Spleen (tissue), 11 donors: Measurements from ENCODE around the gene KRT40. TPM values are rescaled to one million over a fixed set of nuclear protein-coding genes. Genes with fewer than 3 reads are reported as not detected.

Experiments
- DNase-seq: peaks from one replicate; pipeline ENCODE4 v3.0.0-alpha.2; 2020
- H3K27ac ChIP-seq, 8 donors: fragments of 200-600 bp; sonication (generic) in 7 of 8; 1 replicate in 4 of 8; 2 replicates in 4 of 8; pipeline versions ENCODE4 v1.5.0 to v1.8.0; 2016 to 2021; ENCODE audit warnings: inconsistent platforms in 4 of 8, mild to moderate bottlenecking in 4 of 8, moderate library complexity in 1 of 8
- H3K27me3 ChIP-seq, 7 donors: fragments of 200-600 bp; sonication (generic) in 6 of 7; replicated peaks in 1 of 7; 1 replicate in 4 of 7; 2 replicates in 3 of 7; pipeline versions ENCODE4 v1.5.0 to v1.8.0; 2016 to 2021; ENCODE audit warnings: inconsistent platforms in 3 of 7, mild to moderate bottlenecking in 1 of 7
- H3K36me3 ChIP-seq, 6 donors: fragments of 200-600 bp; sonication (generic) in 5 of 6; 1 replicate in 4 of 6; 2 replicates in 2 of 6; pipeline versions ENCODE4 v1.5.0 to v1.8.0; 2016 to 2021; ENCODE audit warnings: inconsistent platforms in 2 of 6
- H3K4me1 ChIP-seq, 6 donors: fragments of 200-600 bp; sonication (generic) in 5 of 6; 1 replicate in 3 of 6; 2 replicates in 3 of 6; pipeline versions ENCODE4 v1.5.0 to v1.8.0; 2016 to 2021; ENCODE audit warnings: inconsistent platforms in 3 of 6
- H3K4me3 ChIP-seq, 8 donors: fragments of 200-600 bp; sonication (generic) in 7 of 8; 1 replicate in 4 of 8; 2 replicates in 4 of 8; pipeline versions ENCODE4 v1.5.0 to v1.8.0; 2016 to 2021; ENCODE audit warnings: inconsistent platforms in 4 of 8, mild to moderate bottlenecking in 4 of 8, moderate library complexity in 2 of 8
- H3K9me3 ChIP-seq, 8 donors: fragments of 200-600 bp; sonication (generic) in 7 of 8; 1 replicate in 4 of 8; 2 replicates in 4 of 8; pipeline versions ENCODE4 v1.5.0 to v1.8.0; 2016 to 2021; ENCODE audit warnings: inconsistent platforms in 4 of 8
- CTCF ChIP-seq, 11 experiments: fragments of 200-600 bp in 7 of 11; fragments of 450-650 bp in 4 of 11; sonication (generic) in 4 of 11; IDR thresholded peaks in 8 of 11; conservative IDR thresholded peaks in 3 of 11; 1 replicate in 7 of 11; 2 replicates in 4 of 11; pipeline versions ENCODE4 v1.4.0 to v1.8.0; 2016 to 2021; ENCODE audit warnings: antibody characterized with exemption in 11 of 11, inconsistent platforms in 4 of 11, mild to moderate bottlenecking in 1 of 11
- POLR2A ChIP-seq, 3 donors: fragments of 450-650 bp; IDR thresholded peaks; one replicate each; pipeline ENCODE4 v1.5.1; 2017; ENCODE audit warnings: antibody characterized with exemption in 3 of 3, mild to moderate bottlenecking in 1 of 3
- POLR2AphosphoS5 ChIP-seq, 3 donors: sonication (generic); formaldehyde crosslinking; IDR thresholded peaks; one replicate each; pipeline ENCODE4 v1.5.1; 2017; ENCODE audit warnings: antibody characterized with exemption in 3 of 3
- WGBS, 5 donors: extraction: QIAGEN DNeasy Blood & Tissue Kit in 3 of 5; methylation state at CpG; one replicate each; pipeline versions ENCODE4 v1.1.5 to v1.1.7; 2013 to 2018; 5-methylcytosine and 5-hydroxymethylcytosine counted together
- intact Hi-C: fragments of 100-400 bp; cut with DNase I; formaldehyde crosslinking; loops from one replicate; pipeline ENCODE4 v1.15.0; 2023; ENCODE audit warnings: low total_unique reads
- polyA plus RNA-seq, 3 donors: library from polyadenylated mRNA; stranded (reverse); fragments of 200-250 nt; gene quantifications; one replicate each; pipeline ENCODE4 v1.2.1, GENCODE V29; 2013
- total RNA-seq, 7 donors: library from RNA; depleted of rRNA in 3 of 7; stranded (reverse); fragments of >200 nt in 3 of 7; fragmentation: NEBNext Ultra II Directional in 4 of 7; extraction: Animal tissue kit (Norgen Biotek cat#: 25700) in 4 of 7; gene quantifications; one replicate each; pipeline versions ENCODE4 v1.1.0 to v1.2.1, GENCODE V29; 2016 to 2021
- donor health status: healthy with polysubstance abuse.
- donor health status: DM: no; HTN: no; CAD: no; lungs with moderate emphysema.
- donor health status: DM: no; HTN: no; CAD: no.
- donor health status: Bipolar disorder and iron deficiency.
- donor health status: healthy.
- donor health status: DM: no; HTN: no; CAD: no.
- donor health status: DM: yes; HTN: yes; CAD: no.

Gene KRT40
- total and polyA plus RNA-seq, 10 donors, result not detected

DNA sequence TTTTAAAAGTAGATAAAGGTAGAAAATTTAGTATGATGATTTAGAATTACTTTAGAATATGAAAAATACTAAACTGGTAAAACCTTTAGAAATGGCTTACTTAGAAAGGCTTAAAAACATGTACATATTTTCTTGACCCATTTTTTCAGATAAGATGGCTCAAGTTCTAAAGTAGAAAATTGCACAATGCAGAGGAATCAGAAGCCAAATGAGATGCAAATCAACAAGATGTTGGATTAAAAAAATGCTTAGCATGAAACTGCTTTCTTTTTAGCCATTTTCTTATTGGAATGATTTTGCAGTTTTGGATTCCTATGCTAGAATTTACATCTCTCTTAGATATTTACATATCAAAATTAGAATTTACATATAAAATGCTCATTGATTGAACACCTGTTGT, 26.3 kb upstream of the KRT40 start:
- DNase-seq, result no peak
- Histone ChIP-seq H3K4me3 (no peak overlapping the region), H3K27ac (no peak overlapping the region), H3K9me3 (no peaks in the 10 kb centered on the region), H3K27me3 (no peaks in the 10 kb centered on the region), H3K4me1 (no peaks in the 10 kb centered on the region), H3K36me3 (no peaks in the 10 kb centered on the region)
- intact Hi-C loops, result no loop called here
- TF ChIP-seq POLR2A (IDR thresholded peaks at IDR 0.05) (no peak), POLR2AphosphoS5 (IDR thresholded peaks at IDR 0.05) (no peak), CTCF (IDR thresholded peaks at IDR 0.05 in 8 of 11, conservative IDR thresholded peaks at IDR 0.05 in 3 of 11) (no peak)

DNA sequence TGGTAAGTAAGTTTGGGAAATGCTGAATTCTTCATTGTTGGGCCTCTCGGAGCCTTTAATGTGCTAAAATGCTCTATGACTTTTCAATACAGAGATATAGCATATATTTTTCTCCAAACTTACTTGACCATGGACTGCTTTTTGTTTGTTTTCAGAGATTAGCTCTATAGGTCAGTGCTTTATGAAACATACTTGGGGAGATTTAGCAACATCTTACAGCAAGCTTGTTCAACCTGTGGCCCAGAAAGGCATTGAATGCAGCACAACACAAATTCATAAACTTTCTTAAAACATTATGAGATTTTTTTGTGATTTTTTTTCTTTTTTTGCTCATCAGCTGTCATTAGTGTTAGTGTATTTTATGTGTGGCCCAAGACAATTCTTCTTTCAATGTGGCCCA, 25.8 kb upstream of the KRT40 start:
- WGBS, 5 donors, result 83 to 91% (median 89%) methylated on average over 1 of the region's 1 CpG
- Histone ChIP-seq H3K4me3 (no peak overlapping the region), H3K27ac (no peak overlapping the region), H3K9me3 (no peaks in the 10 kb centered on the region), H3K36me3 (no peaks in the 10 kb centered on the region), H3K27me3 (no peaks in the 10 kb centered on the region), H3K4me1 (no peaks in the 10 kb centered on the region)
- no peak for TF ChIP-seq POLR2AphosphoS5 (IDR thresholded peaks at IDR 0.05)
- TF ChIP-seq POLR2A (IDR thresholded peaks at IDR 0.05), result no peak
- TF ChIP-seq CTCF (IDR thresholded peaks at IDR 0.05 in 8 of 11, conservative IDR thresholded peaks at IDR 0.05 in 3 of 11), result no peak
- intact Hi-C loops, result no loop called here
- no peak for DNase-seq

GRCh38 chr17:41009301-41009760, 25.2 kb upstream of the KRT40 start:
- Histone ChIP-seq H3K36me3 (no peaks in the 10 kb centered on the region), H3K4me3 (no peak overlapping the region), H3K4me1 (no peaks in the 10 kb centered on the region), H3K9me3 (no peaks in the 10 kb centered on the region), H3K27me3 (peaks cover 0 to 3% (median 0%) of the 10 kb centered on the region in 7 donors), H3K27ac (no peak overlapping the region)
- intact Hi-C loops, result no loop called here
- 62 to 80% (median 71%) methylated on average over 4 of the region's 4 CpGs for WGBS, 5 donors
- TF ChIP-seq POLR2AphosphoS5 (IDR thresholded peaks at IDR 0.05) (no peak), POLR2A (IDR thresholded peaks at IDR 0.05) (no peak), CTCF (IDR thresholded peaks at IDR 0.05 in 8 of 11, conservative IDR thresholded peaks at IDR 0.05 in 3 of 11) (no peak)
- no peak for DNase-seq

DNA sequence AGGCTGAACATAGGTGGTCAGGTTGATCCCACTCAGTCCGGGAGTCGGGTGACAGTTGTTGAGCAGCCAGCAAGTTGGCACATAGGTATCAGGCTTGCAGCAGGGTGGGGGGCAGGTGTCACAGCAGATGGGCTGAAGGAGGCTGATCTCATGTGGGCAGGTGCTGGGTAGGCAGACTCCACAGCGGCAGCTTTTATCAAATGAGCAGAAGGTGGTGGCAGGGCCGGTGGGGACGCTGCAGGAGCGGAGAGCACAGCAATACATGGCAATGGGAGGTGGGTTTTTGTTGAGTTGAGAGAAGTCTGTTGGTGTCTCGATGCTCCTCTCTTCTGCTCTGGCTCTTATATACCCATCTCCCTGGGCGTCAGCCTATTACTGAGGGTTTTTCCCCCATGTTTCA, 24.7 kb upstream of the KRT40 start, which contains the start of gene KRTAP3-1:
Gene KRTAP3-1, minus strand, starts transcription at position 318 of the 400 bp plus-strand sequence. Its CDS starts 54 bp downstream, at position 264.
- WGBS, 5 donors, result 86 to 95% (median 94%) methylated on average over 8 of the region's 8 CpGs

More for the DNA sequence above, 24.7 kb upstream of the KRT40 start, which contains the start of gene KRTAP3-1:
- no peak for DNase-seq
- Histone ChIP-seq H3K27me3 (peaks cover 0 to 3% (median 0%) of the 10 kb centered on the region in 7 donors), H3K4me3 (no peak within 1 kb of the TSS), H3K36me3 (no peaks in the 10 kb centered on the region), H3K4me1 (no peaks in the 10 kb centered on the region), H3K27ac (no peak within 1 kb of the TSS), H3K9me3 (no peaks in the 10 kb centered on the region)
- intact Hi-C loops, result no loop called here
- TF ChIP-seq CTCF (IDR thresholded peaks at IDR 0.05 in 8 of 11, conservative IDR thresholded peaks at IDR 0.05 in 3 of 11), result no peak
- no peak for TF ChIP-seq POLR2A (IDR thresholded peaks at IDR 0.05)
- no peak for TF ChIP-seq POLR2AphosphoS5 (IDR thresholded peaks at IDR 0.05)
